GM12872 (cell line): Measurements from ENCODE around the gene RDH5.
A peak's percentile ranks its signal among the peaks of the same experiment; 100 is the strongest.

Experiments used
- CTCF ChIP-seq: IDR thresholded peaks from 3 replicates; pipeline ENCODE4 v1.5.1; 2011; ENCODE audit warnings: low read depth, mild to moderate bottlenecking, low read length, moderate library complexity; ENCODE audit not compliant: insufficient read depth

Gene RDH5

GRCh38 chr12:55720071-55720564, at the start of gene RDH5:
TSS of gene RDH5 (plus strand) at chr12:55720393. CDS start at chr12:55721185, 792 bp downstream.
- no peak for TF ChIP-seq CTCF

- TF ChIP-seq CTCF: no peak
Measured at GRCh38 chr12:55671746-55672145, 48.4 kb upstream of the RDH5 start.

GRCh38 chr12:55673638-55674037, 46.6 kb upstream of the RDH5 start:
- TF ChIP-seq CTCF: no peak

GRCh38 chr12:55675666-55676065, 44.5 kb upstream of the RDH5 start:
- no peak for TF ChIP-seq CTCF

GRCh38 chr12:55676707-55677106, 43.5 kb upstream of the RDH5 start:
- TF ChIP-seq CTCF: no peak

GRCh38 chr12:55679691-55680090, 40.5 kb upstream of the RDH5 start:
- no peak for TF ChIP-seq CTCF

- TF ChIP-seq CTCF: peak; percentile 25; the same call in 1 of the 3 replicates
Measured at GRCh38 chr12:55681142-55682077, 38.8 kb upstream of the RDH5 start.
